ENCODE measurements around the gene GJC3. TPM values are rescaled to one million over a fixed set of nuclear protein-coding genes. Genes with fewer than 3 reads are reported as not detected.
"Not testable (repeated sequence)": the region's sequence is repeated elsewhere in the genome, so short reads cannot be mapped to it uniquely, and the experiment has no call there.

Gene GJC3
- polyA plus RNA-seq, 1 experiment = not detected

- CTCF ChIA-PET = interaction anchor here (0.7 kb wide), 1 partner anchor 10 kb away, joined by 3 read pairs; no protein-coding TSS in a partner anchor
- no peaks in the 10 kb centered on the region for H3K27me3 ChIP-seq (ENCODE audit: control insufficient read depth, insufficient read depth, low read length)
- POLR2A ChIA-PET = no interaction called here
These were observed 30.6 kb downstream of the GJC3 start for GRCh38 chr7:99898836-99899235.

GRCh38 chr7:99898023-99898357 lies 31.4 kb downstream of the GJC3 start:
- ChIA-PET POLR2A (no interaction called here), CTCF (no interaction called here)
- Histone ChIP-seq H3K27me3 (ENCODE audit: control insufficient read depth, insufficient read depth, low read length) (no peaks in the 10 kb centered on the region), H3K36me3 (ENCODE audit: control insufficient read depth, insufficient read depth, low read length) (peaks cover 13% of the 10 kb centered on the region), H3K4me3 (ENCODE audit: low read depth, low read length) (no peak overlapping the region)
- TF ChIP-seq, protein P1, sequence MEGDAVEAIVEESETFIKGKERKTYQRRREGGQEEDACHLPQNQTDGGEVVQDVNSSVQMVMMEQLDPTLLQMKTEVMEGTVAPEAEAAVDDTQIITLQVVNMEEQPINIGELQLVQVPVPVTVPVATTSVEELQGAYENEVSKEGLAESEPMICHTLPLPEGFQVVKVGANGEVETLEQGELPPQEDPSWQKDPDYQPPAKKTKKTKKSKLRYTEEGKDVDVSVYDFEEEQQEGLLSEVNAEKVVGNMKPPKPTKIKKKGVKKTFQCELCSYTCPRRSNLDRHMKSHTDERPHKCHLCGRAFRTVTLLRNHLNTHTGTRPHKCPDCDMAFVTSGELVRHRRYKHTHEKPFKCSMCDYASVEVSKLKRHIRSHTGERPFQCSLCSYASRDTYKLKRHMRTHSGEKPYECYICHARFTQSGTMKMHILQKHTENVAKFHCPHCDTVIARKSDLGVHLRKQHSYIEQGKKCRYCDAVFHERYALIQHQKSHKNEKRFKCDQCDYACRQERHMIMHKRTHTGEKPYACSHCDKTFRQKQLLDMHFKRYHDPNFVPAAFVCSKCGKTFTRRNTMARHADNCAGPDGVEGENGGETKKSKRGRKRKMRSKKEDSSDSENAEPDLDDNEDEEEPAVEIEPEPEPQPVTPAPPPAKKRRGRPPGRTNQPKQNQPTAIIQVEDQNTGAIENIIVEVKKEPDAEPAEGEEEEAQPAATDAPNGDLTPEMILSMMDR (IDR thresholded peaks at IDR 0.05; ENCODE audit: insufficient read depth, low read depth, low read length) = no peak
- no peak for DNase-seq (ENCODE audit: low read depth)

More at GRCh38 chr7:99898836-99899235, 30.6 kb downstream of the GJC3 start:
- TF ChIP-seq, protein P1 (IDR thresholded peaks at IDR 0.05; ENCODE audit: insufficient read depth, low read depth, low read length) = no peak
- H3K36me3 ChIP-seq (ENCODE audit: control insufficient read depth, insufficient read depth, low read length) = peaks cover 19% of the 10 kb centered on the region
- no peak overlapping the region for H3K4me3 ChIP-seq (ENCODE audit: low read depth, low read length)
- no peak for DNase-seq (ENCODE audit: low read depth)

DNA sequence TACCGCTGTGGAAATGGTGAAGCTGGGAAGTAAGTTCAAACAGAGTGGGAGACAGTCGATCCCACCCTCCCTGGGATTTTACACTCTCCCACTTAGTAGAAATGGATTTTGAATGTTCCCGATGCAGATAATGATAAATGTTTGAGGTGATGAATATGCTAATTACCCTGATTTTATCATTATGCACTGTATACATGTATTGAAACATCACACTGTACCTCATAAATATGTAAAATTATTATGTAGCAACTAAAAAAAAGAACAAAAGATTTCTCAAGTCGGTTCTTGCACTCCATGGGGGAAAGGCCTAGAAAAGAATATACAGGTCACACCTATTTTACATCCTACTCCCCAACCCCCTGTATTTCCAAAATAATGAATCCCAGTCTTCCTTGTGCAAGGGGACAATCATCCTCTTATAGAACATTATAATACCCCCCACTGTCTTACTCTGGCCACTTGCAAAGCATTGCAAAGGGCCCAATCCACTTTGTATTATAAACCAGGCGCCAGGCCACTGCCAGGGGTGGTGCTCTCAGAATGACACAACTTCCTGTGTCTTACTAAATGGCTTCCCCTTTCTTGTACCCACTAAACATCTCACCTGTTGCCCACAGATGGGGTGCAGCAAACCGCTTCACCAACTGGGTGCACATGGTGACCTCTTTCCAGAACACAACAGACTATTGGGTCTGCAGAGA lies 31.9 kb downstream of the GJC3 start:
- H3K4me3 ChIP-seq (ENCODE audit: low read depth, low read length) = no peak overlapping the region

GRCh38 chr7:99894738-99895137 lies 34.7 kb downstream of the GJC3 start:
- DNase-seq (ENCODE audit: low read depth) = no peak

More for the DNA sequence above, 31.9 kb downstream of the GJC3 start:
- peaks cover 10% of the 10 kb centered on the region for H3K36me3 ChIP-seq (ENCODE audit: control insufficient read depth, insufficient read depth, low read length)
- CTCF ChIA-PET = no interaction called here
- DNase-seq (ENCODE audit: low read depth) = no peak
- H3K27me3 ChIP-seq (ENCODE audit: control insufficient read depth, insufficient read depth, low read length) = no peaks in the 10 kb centered on the region
- TF ChIP-seq, protein P1 (IDR thresholded peaks at IDR 0.05; ENCODE audit: insufficient read depth, low read depth, low read length) = no peak
- POLR2A ChIA-PET = no interaction called here

DNA sequence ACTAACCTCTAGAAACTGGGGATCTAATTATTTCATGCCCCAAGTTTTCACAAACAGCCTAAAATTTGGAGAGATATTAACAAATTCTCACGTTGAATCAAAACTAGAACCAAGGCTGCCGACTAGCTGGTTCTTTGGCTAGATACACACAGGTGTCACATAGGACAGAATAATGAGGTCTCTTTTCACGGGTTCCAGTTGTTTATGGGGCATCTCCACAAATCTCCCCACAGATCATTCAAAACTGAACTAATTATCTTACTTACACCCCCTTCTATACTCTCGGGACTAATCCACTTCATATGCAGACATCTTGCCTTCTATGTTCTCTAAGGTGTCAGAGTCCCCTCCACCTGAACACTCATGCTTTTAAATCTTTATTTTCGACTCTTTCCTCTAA lies 36.1 kb downstream of the GJC3 start:
- no peak for DNase-seq (ENCODE audit: low read depth)
- Histone ChIP-seq H3K4me3 (ENCODE audit: low read depth, low read length) (no peak overlapping the region), H3K27me3 (ENCODE audit: control insufficient read depth, insufficient read depth, low read length) (no peaks in the 10 kb centered on the region), H3K36me3 (ENCODE audit: control insufficient read depth, insufficient read depth, low read length) (no peaks in the 10 kb centered on the region)
- TF ChIP-seq, protein P1 (IDR thresholded peaks at IDR 0.05; ENCODE audit: insufficient read depth, low read depth, low read length) = no peak
- ChIA-PET POLR2A (no interaction called here), CTCF (no interaction called here)

More at GRCh38 chr7:99894738-99895137, 34.7 kb downstream of the GJC3 start:
- POLR2A ChIA-PET = no interaction called here
- Histone ChIP-seq H3K36me3 (ENCODE audit: control insufficient read depth, insufficient read depth, low read length) (no peaks in the 10 kb centered on the region), H3K27me3 (ENCODE audit: control insufficient read depth, insufficient read depth, low read length) (no peaks in the 10 kb centered on the region), H3K4me3 (ENCODE audit: low read depth, low read length) (no peak overlapping the region)
- CTCF ChIA-PET = no interaction called here
- TF ChIP-seq, protein P1 (IDR thresholded peaks at IDR 0.05; ENCODE audit: insufficient read depth, low read depth, low read length) = no peak

- POLR2A ChIA-PET; DNase-seq (ENCODE audit: low read depth); CTCF ChIA-PET: not testable (repeated sequence)
These were observed 39.1 kb downstream of the GJC3 start for GRCh38 chr7:99890348-99890747.

GRCh38 chr7:99888366-99888765 lies 41.1 kb downstream of the GJC3 start:
- CTCF ChIA-PET; H3K27me3 ChIP-seq (ENCODE audit: control insufficient read depth, insufficient read depth, low read length); POLR2A ChIA-PET; DNase-seq (ENCODE audit: low read depth); H3K36me3 ChIP-seq (ENCODE audit: control insufficient read depth, insufficient read depth, low read length); H3K4me3 ChIP-seq (ENCODE audit: low read depth, low read length): not testable (repeated sequence)

More at GRCh38 chr7:99890348-99890747, 39.1 kb downstream of the GJC3 start:
- not testable (repeated sequence) for H3K4me3 ChIP-seq (ENCODE audit: low read depth, low read length); H3K27me3 ChIP-seq (ENCODE audit: control insufficient read depth, insufficient read depth, low read length); H3K36me3 ChIP-seq (ENCODE audit: control insufficient read depth, insufficient read depth, low read length)

Measured in BJ (cell line).